ENCODE results near the gene CCDC172.

CCDC172 gene

GRCh38 chr10:116398224-116398623 lies 74.0 kb downstream of the CCDC172 start:
- no peaks in the 10 kb centered on the region for H3K4me1 ChIP-seq (ENCODE audit: control insufficient read depth, insufficient read depth, low read length)
- CTCF ChIA-PET, result no interaction called here
- H3K9me3 ChIP-seq (ENCODE audit: control insufficient read depth, insufficient read depth, low read depth, low read length), result no peaks in the 10 kb centered on the region
- H3K4me3 ChIP-seq (ENCODE audit: low read depth, low read length), result no peak overlapping the region
- no peaks in the 10 kb centered on the region for H3K36me3 ChIP-seq (ENCODE audit: control insufficient read depth in 2 of 2, insufficient read depth in 1 of 2, low read length in 2 of 2)
- no peak overlapping the region for H3K27ac ChIP-seq (ENCODE audit: extremely low read depth, low read depth, low read length)
- TF ChIP-seq ZXDB (tag by site-specific recombination; IDR thresholded peaks at IDR 0.05) (no peak), SP2 (tag by site-specific recombination; IDR thresholded peaks at IDR 0.05) (no peak), ZNF510 (tag by site-specific recombination; IDR thresholded peaks at IDR 0.05; ENCODE audit: insufficient replicate concordance) (no peak), HOXC10 (CRISPR knock-in tag; IDR thresholded peaks at IDR 0.05) (no peak), ZNF214 (tag by site-specific recombination; IDR thresholded peaks at IDR 0.05; ENCODE audit: borderline replicate concordance) (no peak), ZFHX2 (tag by site-specific recombination; conservative IDR thresholded peaks at IDR 0.05) (no peak), ZNF266 (tag by site-specific recombination; IDR thresholded peaks at IDR 0.05; ENCODE audit: low read depth) (no peak), ZNF660 (tag by site-specific recombination; IDR thresholded peaks at IDR 0.05) (no peak), ZNF670 (tag by site-specific recombination; IDR thresholded peaks at IDR 0.05; ENCODE audit: low read depth) (no peak), ZNF658 (tag by site-specific recombination; IDR thresholded peaks at IDR 0.05) (no peak), ZNF692 (tag by site-specific recombination; IDR thresholded peaks at IDR 0.05) (no peak), ZSCAN16 (tag by site-specific recombination; IDR thresholded peaks at IDR 0.05) (no peak), PRDM6 (tag by site-specific recombination; IDR thresholded peaks at IDR 0.05) (no peak), ZNF544 (tag by site-specific recombination; IDR thresholded peaks at IDR 0.05) (no peak), ZNF112 (tag by site-specific recombination; IDR thresholded peaks at IDR 0.05) (no peak), ZBTB8A (tag by site-specific recombination; IDR thresholded peaks at IDR 0.05) (no peak)
- TF ChIP-seq, protein P1, sequence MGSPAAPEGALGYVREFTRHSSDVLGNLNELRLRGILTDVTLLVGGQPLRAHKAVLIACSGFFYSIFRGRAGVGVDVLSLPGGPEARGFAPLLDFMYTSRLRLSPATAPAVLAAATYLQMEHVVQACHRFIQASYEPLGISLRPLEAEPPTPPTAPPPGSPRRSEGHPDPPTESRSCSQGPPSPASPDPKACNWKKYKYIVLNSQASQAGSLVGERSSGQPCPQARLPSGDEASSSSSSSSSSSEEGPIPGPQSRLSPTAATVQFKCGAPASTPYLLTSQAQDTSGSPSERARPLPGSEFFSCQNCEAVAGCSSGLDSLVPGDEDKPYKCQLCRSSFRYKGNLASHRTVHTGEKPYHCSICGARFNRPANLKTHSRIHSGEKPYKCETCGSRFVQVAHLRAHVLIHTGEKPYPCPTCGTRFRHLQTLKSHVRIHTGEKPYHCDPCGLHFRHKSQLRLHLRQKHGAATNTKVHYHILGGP (tag by site-specific recombination; IDR thresholded peaks at IDR 0.05), result no peak
- POLR2A ChIA-PET, result no interaction called here

- CTCF ChIA-PET, result interaction anchor here (0.7 kb wide), 1 partner anchor 39 kb away, joined by 6 read pairs; no protein-coding TSS in a partner anchor
- no peaks in the 10 kb centered on the region for H3K36me3 ChIP-seq (ENCODE audit: control insufficient read depth in 2 of 2, insufficient read depth in 1 of 2, low read length in 2 of 2)
- no peak overlapping the region for H3K27ac ChIP-seq (ENCODE audit: extremely low read depth, low read depth, low read length)
- POLR2A ChIA-PET, result no interaction called here
- no peak overlapping the region for H3K4me3 ChIP-seq (ENCODE audit: low read depth, low read length)
- no peaks in the 10 kb centered on the region for H3K9me3 ChIP-seq (ENCODE audit: control insufficient read depth, insufficient read depth, low read depth, low read length)
- no peaks in the 10 kb centered on the region for H3K4me1 ChIP-seq (ENCODE audit: control insufficient read depth, insufficient read depth, low read length)
- no peak for TF ChIP-seq ZNF596 (tag by site-specific recombination; IDR thresholded peaks at IDR 0.05)
- TF ChIP-seq HOXC10 (CRISPR knock-in tag; IDR thresholded peaks at IDR 0.05), result no peak
- TF ChIP-seq YY1 (tag by site-specific recombination; IDR thresholded peaks at IDR 0.05), result no peak
- TF ChIP-seq, protein P2, sequence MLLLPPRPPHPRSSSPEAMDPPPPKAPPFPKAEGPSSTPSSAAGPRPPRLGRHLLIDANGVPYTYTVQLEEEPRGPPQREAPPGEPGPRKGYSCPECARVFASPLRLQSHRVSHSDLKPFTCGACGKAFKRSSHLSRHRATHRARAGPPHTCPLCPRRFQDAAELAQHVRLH (tag by site-specific recombination; IDR thresholded peaks at IDR 0.05), result no peak
- TF ChIP-seq, protein P3, sequence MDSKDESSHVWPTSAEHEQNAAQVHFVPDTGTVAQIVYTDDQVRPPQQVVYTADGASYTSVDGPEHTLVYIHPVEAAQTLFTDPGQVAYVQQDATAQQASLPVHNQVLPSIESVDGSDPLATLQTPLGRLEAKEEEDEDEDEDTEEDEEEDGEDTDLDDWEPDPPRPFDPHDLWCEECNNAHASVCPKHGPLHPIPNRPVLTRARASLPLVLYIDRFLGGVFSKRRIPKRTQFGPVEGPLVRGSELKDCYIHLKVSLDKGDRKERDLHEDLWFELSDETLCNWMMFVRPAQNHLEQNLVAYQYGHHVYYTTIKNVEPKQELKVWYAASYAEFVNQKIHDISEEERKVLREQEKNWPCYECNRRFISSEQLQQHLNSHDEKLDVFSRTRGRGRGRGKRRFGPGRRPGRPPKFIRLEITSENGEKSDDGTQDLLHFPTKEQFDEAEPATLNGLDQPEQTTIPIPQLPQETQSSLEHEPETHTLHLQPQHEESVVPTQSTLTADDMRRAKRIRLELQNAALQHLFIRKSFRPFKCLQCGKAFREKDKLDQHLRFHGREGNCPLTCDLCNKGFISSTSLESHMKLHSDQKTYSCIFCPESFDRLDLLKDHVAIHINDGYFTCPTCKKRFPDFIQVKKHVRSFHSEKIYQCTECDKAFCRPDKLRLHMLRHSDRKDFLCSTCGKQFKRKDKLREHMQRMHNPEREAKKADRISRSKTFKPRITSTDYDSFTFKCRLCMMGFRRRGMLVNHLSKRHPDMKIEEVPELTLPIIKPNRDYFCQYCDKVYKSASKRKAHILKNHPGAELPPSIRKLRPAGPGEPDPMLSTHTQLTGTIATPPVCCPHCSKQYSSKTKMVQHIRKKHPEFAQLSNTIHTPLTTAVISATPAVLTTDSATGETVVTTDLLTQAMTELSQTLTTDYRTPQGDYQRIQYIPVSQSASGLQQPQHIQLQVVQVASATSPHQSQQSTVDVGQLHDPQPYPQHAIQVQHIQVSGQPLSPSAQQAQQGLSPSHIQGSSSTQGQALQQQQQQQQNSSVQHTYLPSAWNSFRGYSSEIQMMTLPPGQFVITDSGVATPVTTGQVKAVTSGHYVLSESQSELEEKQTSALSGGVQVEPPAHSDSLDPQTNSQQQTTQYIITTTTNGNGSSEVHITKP (tag by site-specific recombination; IDR thresholded peaks at IDR 0.05), result no peak
- no peak for TF ChIP-seq ZNF629 (tag by site-specific recombination; IDR thresholded peaks at IDR 0.05)
- TF ChIP-seq KLF16 (tag by site-specific recombination; IDR thresholded peaks at IDR 0.05), result no peak
- no peak for TF ChIP-seq ZNF398 (tag by site-specific recombination; IDR thresholded peaks at IDR 0.05)
- no peak for TF ChIP-seq EGR2 (tag by site-specific recombination; IDR thresholded peaks at IDR 0.05; ENCODE audit: low read depth)
- TF ChIP-seq GLI4 (tag by site-specific recombination; IDR thresholded peaks at IDR 0.05), result no peak
These were observed 78.6 kb downstream of the CCDC172 start for GRCh38 chr10:116402858-116403257.

Measured in HEK293 (cell line).